Right kidney (tissue), 1 donor: ENCODE data around the gene SLC15A4.
"Not testable (repeated sequence)": the region's sequence is repeated elsewhere in the genome, so short reads cannot be mapped to it uniquely, and the experiment has no call there.

Experiments
- DNase-seq: peaks from one replicate; pipeline ENCODE4 v3.0.0-alpha.2; 2016

The SLC15A4 gene

GRCh38 chr12:128815779-128816642, 7.7 kb downstream of the SLC15A4 start:
- DNase-seq = no peak

GRCh38 chr12:128814411-128815261, 9.1 kb downstream of the SLC15A4 start:
- DNase-seq = no peak

- DNase-seq = no peak
Measured at GRCh38 chr12:128813883-128814282, 9.9 kb downstream of the SLC15A4 start.

- no peak for DNase-seq
Measured at GRCh38 chr12:128813392-128813791, 10.4 kb downstream of the SLC15A4 start.

GRCh38 chr12:128811806-128812205, 12.0 kb downstream of the SLC15A4 start:
- DNase-seq = no peak

- DNase-seq = no peak
Measured at GRCh38 chr12:128810182-128811127, 13.3 kb downstream of the SLC15A4 start.

GRCh38 chr12:128808651-128809050, 15.1 kb downstream of the SLC15A4 start:
- no peak for DNase-seq

GRCh38 chr12:128807161-128807724, 16.5 kb downstream of the SLC15A4 start:
- DNase-seq = no peak

GRCh38 chr12:128806573-128806972, 17.2 kb downstream of the SLC15A4 start:
- no peak for DNase-seq

GRCh38 chr12:128805406-128805805, 18.4 kb downstream of the SLC15A4 start:
- not testable (repeated sequence) for DNase-seq

GRCh38 chr12:128804762-128805161, 19.0 kb downstream of the SLC15A4 start:
- no peak for DNase-seq

- DNase-seq = no peak
Measured at GRCh38 chr12:128803788-128804187, 20.0 kb downstream of the SLC15A4 start.

- no peak for DNase-seq
Measured at GRCh38 chr12:128802756-128803155, 21.0 kb downstream of the SLC15A4 start.

GRCh38 chr12:128801879-128802391, 21.8 kb downstream of the SLC15A4 start:
- no peak for DNase-seq

GRCh38 chr12:128800606-128801005, 23.2 kb downstream of the SLC15A4 start:
- DNase-seq = no peak

GRCh38 chr12:128798571-128799341, 25.0 kb downstream of the SLC15A4 start:
- no peak for DNase-seq

- no peak for DNase-seq
Measured at GRCh38 chr12:128797119-128798118, 26.3 kb downstream of the SLC15A4 start.

GRCh38 chr12:128796439-128797118, 27.2 kb downstream of the SLC15A4 start:
- DNase-seq = no peak
